HFFc6 (cell line): ENCODE data around the gene OGA. TPM values are rescaled to one million over a fixed set of nuclear protein-coding genes. Genes with fewer than 3 reads are reported as not detected.

ENCODE experiments used
- DNase-seq: peaks from one replicate; pipeline ENCODE4 v3.0.0-alpha.2; 2018
- H3K27ac Mint-ChIP-seq: 2 replicates; pipeline ENCODE4 v1.8.0; 2020; ENCODE audit warnings: mild to moderate bottlenecking, mixed read lengths
- H3K27me3 Mint-ChIP-seq: 2 replicates; pipeline ENCODE4 v1.8.0; 2021; ENCODE audit warnings: mild to moderate bottlenecking, moderate library complexity, mixed read lengths; ENCODE audit not compliant: insufficient read depth
- H3K36me3 Mint-ChIP-seq: 2 replicates; pipeline ENCODE4 v1.8.0; 2021; ENCODE audit warnings: low read depth, mixed read lengths
- H3K4me1 Mint-ChIP-seq: 2 replicates; pipeline ENCODE4 v1.8.0; 2020; ENCODE audit warnings: low read depth, mixed read lengths
- H3K4me3 Mint-ChIP-seq: 2 replicates; pipeline ENCODE4 v1.8.0; 2020; ENCODE audit warnings: mild to moderate bottlenecking, moderate library complexity, mixed read lengths
- H3K9me3 Mint-ChIP-seq: 2 replicates; pipeline ENCODE4 v1.8.0; 2020; ENCODE audit warnings: mild to moderate bottlenecking, mixed read lengths
- total RNA-seq, 6 experiments: library from RNA; stranded (reverse); fragmentation: NEBNext Ultra II Directional; extraction: Animal tissue kit (Norgen Biotek cat#: 25700); gene quantifications; 2 replicates in 1 of 6; 3 replicates in 5 of 6; pipeline ENCODE4 v1.2.3, GENCODE V29; 2021
- TF ChIP-seq, protein P1 (sequence below): fragments of 200-600 bp; sonication (generic); IDR thresholded peaks from 2 replicates; pipeline ENCODE4 v1.5.0; 2021; ENCODE audit warnings: antibody characterized with exemption, mild to moderate bottlenecking

Gene OGA
- total RNA-seq, 6 experiments from 2014 or later, result 56.2 to 61.6 (median 59.1) TPM

- no peak for DNase-seq
- no peaks in the 10 kb centered on the region for H3K27me3 Mint-ChIP-seq
- H3K36me3 Mint-ChIP-seq, result no peaks in the 10 kb centered on the region
- peaks cover 37% of the 10 kb centered on the region for H3K4me1 Mint-ChIP-seq
- no peaks in the 10 kb centered on the region for H3K9me3 Mint-ChIP-seq
- H3K27ac Mint-ChIP-seq, result peak overlapping the region; percentile 87
- TF ChIP-seq, protein P1, sequence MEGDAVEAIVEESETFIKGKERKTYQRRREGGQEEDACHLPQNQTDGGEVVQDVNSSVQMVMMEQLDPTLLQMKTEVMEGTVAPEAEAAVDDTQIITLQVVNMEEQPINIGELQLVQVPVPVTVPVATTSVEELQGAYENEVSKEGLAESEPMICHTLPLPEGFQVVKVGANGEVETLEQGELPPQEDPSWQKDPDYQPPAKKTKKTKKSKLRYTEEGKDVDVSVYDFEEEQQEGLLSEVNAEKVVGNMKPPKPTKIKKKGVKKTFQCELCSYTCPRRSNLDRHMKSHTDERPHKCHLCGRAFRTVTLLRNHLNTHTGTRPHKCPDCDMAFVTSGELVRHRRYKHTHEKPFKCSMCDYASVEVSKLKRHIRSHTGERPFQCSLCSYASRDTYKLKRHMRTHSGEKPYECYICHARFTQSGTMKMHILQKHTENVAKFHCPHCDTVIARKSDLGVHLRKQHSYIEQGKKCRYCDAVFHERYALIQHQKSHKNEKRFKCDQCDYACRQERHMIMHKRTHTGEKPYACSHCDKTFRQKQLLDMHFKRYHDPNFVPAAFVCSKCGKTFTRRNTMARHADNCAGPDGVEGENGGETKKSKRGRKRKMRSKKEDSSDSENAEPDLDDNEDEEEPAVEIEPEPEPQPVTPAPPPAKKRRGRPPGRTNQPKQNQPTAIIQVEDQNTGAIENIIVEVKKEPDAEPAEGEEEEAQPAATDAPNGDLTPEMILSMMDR, result no peak
- H3K4me3 Mint-ChIP-seq, result peak overlapping the region; percentile 82
Measured at GRCh38 chr10:101829561-101830315, 11.5 kb upstream of the OGA start.

GRCh38 chr10:101828766-101829551 lies 10.7 kb upstream of the OGA start:
- Mint-ChIP-seq H3K9me3 (no peaks in the 10 kb centered on the region), H3K4me3 (no peak overlapping the region), H3K36me3 (no peaks in the 10 kb centered on the region), H3K27ac (no peak overlapping the region), H3K27me3 (no peaks in the 10 kb centered on the region), H3K4me1 (peaks cover 37% of the 10 kb centered on the region)
- TF ChIP-seq, protein P1, result no peak
- DNase-seq, result no peak

DNA sequence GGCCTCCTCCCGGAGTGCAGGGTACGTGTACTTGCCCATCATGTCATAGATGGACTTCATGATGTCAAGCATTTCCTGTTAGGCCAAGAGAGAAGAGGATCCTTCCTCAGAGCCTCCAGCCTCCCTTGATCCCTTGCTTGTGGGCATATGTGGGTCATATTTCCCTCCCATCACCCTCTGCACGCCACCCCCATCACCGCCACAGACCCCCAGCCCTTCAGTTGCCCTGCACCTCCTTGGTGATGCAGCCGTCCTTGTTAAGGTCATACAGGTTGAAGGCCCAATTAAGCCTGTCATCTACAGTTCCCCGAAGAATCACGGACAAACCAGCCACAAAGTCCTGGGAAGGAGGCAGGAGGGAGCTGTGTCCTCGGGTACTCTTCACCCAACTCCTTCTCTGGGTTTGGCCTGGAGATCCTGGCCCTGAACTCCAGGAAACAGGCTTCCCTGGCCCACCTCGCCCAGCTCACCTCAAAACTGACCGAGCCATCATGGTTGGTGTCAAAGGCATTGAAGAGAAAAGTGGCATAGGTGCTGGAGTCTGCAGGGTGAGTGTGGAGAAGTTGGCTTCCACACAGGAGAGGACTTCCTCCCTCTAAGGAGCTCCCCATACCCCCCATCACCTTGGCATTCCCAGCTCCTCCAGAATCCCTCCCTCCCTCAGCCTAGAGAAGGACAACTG lies 9.8 kb upstream of the OGA start:
- TF ChIP-seq, protein P1, result no peak

GRCh38 chr10:101826852-101827434 lies 8.7 kb upstream of the OGA start:
- no peaks in the 10 kb centered on the region for H3K27me3 Mint-ChIP-seq
- no peaks in the 10 kb centered on the region for H3K9me3 Mint-ChIP-seq
- peaks cover 37% of the 10 kb centered on the region for H3K4me1 Mint-ChIP-seq
- H3K27ac Mint-ChIP-seq, result no peak overlapping the region
- no peak overlapping the region for H3K4me3 Mint-ChIP-seq
- TF ChIP-seq, protein P1, result no peak
- DNase-seq, result no peak
- no peaks in the 10 kb centered on the region for H3K36me3 Mint-ChIP-seq

More for the DNA sequence above, 9.8 kb upstream of the OGA start:
- H3K4me3 Mint-ChIP-seq, result no peak overlapping the region
- H3K27me3 Mint-ChIP-seq, result no peaks in the 10 kb centered on the region
- DNase-seq, result no peak
- no peaks in the 10 kb centered on the region for H3K9me3 Mint-ChIP-seq
- no peak overlapping the region for H3K27ac Mint-ChIP-seq
- H3K4me1 Mint-ChIP-seq, result peaks cover 37% of the 10 kb centered on the region
- H3K36me3 Mint-ChIP-seq, result no peaks in the 10 kb centered on the region

DNA sequence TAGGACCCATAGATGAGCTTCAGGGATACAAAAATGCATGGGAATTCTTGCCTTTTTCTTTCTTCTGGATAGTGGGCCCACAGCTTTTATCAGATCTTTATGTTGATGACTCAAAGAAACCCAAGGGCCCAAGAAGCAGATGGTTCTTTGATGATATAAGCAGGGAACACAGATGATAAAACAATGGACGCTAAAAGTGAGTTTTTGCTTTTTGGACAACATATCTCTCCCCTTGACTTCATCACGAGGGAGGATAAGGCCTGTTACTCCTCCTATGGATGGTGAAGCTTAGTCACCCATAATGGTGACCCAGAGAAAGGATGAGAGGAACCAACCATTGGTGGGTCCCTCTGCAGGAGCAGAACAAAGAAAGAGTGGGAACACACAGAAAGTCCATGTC lies 6.5 kb upstream of the OGA start:
- TF ChIP-seq, protein P1, result no peak
- Mint-ChIP-seq H3K27ac (no peak overlapping the region), H3K4me1 (peaks cover 18% of the 10 kb centered on the region), H3K4me3 (no peak overlapping the region), H3K36me3 (no peaks in the 10 kb centered on the region), H3K9me3 (no peaks in the 10 kb centered on the region), H3K27me3 (no peaks in the 10 kb centered on the region)
- DNase-seq, result no peak
